Panc1 (cell line): ENCODE measurements around the gene CNDP1.

Experiments used
- CTCF ChIP-seq: fragments of 450-650 bp; IDR thresholded peaks from 2 replicates; pipeline ENCODE4 v1.5.1; 2017; ENCODE audit warnings: mild to moderate bottlenecking
- REST ChIP-seq, 2 experiments: IDR thresholded peaks; 2 replicates each; pipeline ENCODE4 v1.6.1; 2011 to 2012; ENCODE audit warnings: low read depth in 2 of 2, control low read depth in 1 of 2, low read length in 1 of 2, mild to moderate bottlenecking in 1 of 2, moderate library complexity in 1 of 2; ENCODE audit not compliant: insufficient read depth in 1 of 2
- TCF7L2 ChIP-seq: IDR thresholded peaks from 2 replicates; pipeline ENCODE4 v1.6.1; 2011; ENCODE audit warnings: mild to moderate bottlenecking, low read depth, low read length, inconsistent platforms

- TF ChIP-seq REST (IDR thresholded peaks at IDR 0.05; ENCODE audit: insufficient read depth in 1 of 2, low read depth in 2 of 2, low read length in 1 of 2), result no peak
- no peak for TF ChIP-seq CTCF
- TF ChIP-seq TCF7L2, result no peak
Observed at GRCh38 chr18:74587441-74587840, 53.1 kb downstream of the CNDP1 start.
